Karpas-422 (cell line): ENCODE results near the gene UBE3B. TPM values are rescaled to one million over a fixed set of nuclear protein-coding genes. Genes with fewer than 3 reads are reported as not detected.

Source experiments
- DNase-seq: peaks from one replicate; pipeline ENCODE4 v3.0.0-alpha.2; 2015
- H2AFZ ChIP-seq: fragments of 200-600 bp; sonication (generic); 2 replicates; pipeline ENCODE4 v1.6.1; 2014; ENCODE audit warnings: antibody characterized with exemption, low read length, mixed read lengths
- H3K27ac ChIP-seq: fragments of 200-600 bp; sonication (generic); 2 replicates; pipeline ENCODE4 v1.5.1; 2014; ENCODE audit warnings: mild to moderate bottlenecking, low read length, moderate library complexity
- H3K27me3 ChIP-seq: fragments of 200-600 bp; sonication (generic); 2 replicates; pipeline ENCODE4 v1.6.1; 2014; ENCODE audit warnings: low read length, mixed read lengths
- H3K36me3 ChIP-seq: fragments of 200-600 bp; sonication (generic); 2 replicates; pipeline ENCODE4 v1.6.1; 2014; ENCODE audit warnings: low read length, mixed read lengths; ENCODE audit not compliant: insufficient read depth
- H3K4me1 ChIP-seq: fragments of 200-600 bp; sonication (generic); 2 replicates; pipeline ENCODE4 v1.6.1; 2014; ENCODE audit warnings: mild to moderate bottlenecking, low read length, mixed read lengths
- H3K4me2 ChIP-seq: fragments of 200-600 bp; sonication (generic); 2 replicates; pipeline ENCODE4 v1.6.1; 2014; ENCODE audit warnings: low read length, low read depth, mild to moderate bottlenecking; ENCODE audit not compliant: poor library complexity, severe bottlenecking
- H3K4me3 ChIP-seq: fragments of 200-600 bp; sonication (generic); 2 replicates; pipeline ENCODE4 v1.5.1; 2014; ENCODE audit warnings: mild to moderate bottlenecking, antibody characterized with exemption, low read length, mixed read lengths
- H3K79me2 ChIP-seq: fragments of 200-600 bp; sonication (generic); 2 replicates; pipeline ENCODE4 v1.6.1; 2014; ENCODE audit warnings: mild to moderate bottlenecking, low read length, mixed read lengths
- H3K9ac ChIP-seq: fragments of 200-600 bp; sonication (generic); 2 replicates; pipeline ENCODE4 v1.6.0; 2014; ENCODE audit warnings: low read length
- H3K9me2 ChIP-seq: fragments of 200-600 bp; sonication (generic), shearing (Covaris generic); replicated peaks from 2 replicates; pipeline ENCODE4 v1.6.0; 2014; ENCODE audit warnings: mild to moderate bottlenecking, low read length, moderate library complexity; ENCODE audit not compliant: insufficient read depth
- H3K9me3 ChIP-seq: fragments of 300-700, 200-600 bp; sonication (generic); 2 replicates; pipeline ENCODE4 v1.6.1; 2014; ENCODE audit warnings: low read length, mixed read lengths
- H4K20me1 ChIP-seq: fragments of 200-600 bp; sonication (generic); 2 replicates; pipeline ENCODE4 v1.6.1; 2014; ENCODE audit warnings: mild to moderate bottlenecking, antibody characterized with exemption, low read length, low read depth; ENCODE audit not compliant: insufficient read depth
- total RNA-seq: library from RNA; depleted of rRNA; stranded (reverse); fragments of >200 nt; shearing (Covaris generic); gene quantifications from 2 replicates; pipeline ENCODE4 v1.2.3, GENCODE V29; 2014; ENCODE audit warnings: low replicate concordance; rRNA removed

Gene UBE3B
- total RNA-seq, 1 experiment from 2014 or later, result 23.7 TPM

DNA sequence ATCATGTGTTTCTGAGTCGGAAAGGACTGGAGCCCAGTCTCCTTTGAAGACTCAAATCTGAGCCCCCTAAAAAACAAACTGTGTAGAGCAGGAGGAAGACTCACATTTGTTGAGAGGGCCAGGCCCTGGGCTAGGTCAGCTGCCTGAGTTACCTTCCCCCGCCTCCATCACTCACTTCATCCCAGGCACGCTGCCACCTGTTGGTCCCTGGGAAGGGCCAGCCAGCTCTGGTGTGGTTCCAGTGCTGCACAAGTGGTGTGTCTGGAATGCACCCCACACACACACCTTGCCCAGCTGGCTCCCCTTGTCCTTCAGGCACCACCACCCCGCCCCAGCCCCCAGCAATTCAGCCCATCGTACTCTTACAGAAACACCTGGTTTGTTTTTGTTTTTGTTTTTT lies 105.2 kb downstream of the UBE3B start:
- Histone ChIP-seq H3K9me3 (no peaks in the 10 kb centered on the region), H3K4me3 (no peak overlapping the region), H3K9me2 (no peaks in the 10 kb centered on the region), H3K27me3 (no peaks in the 10 kb centered on the region), H4K20me1 (no peaks in the 10 kb centered on the region), H3K36me3 (peaks cover 4% of the 10 kb centered on the region; the same call in 1 of the 2 replicates), H3K9ac (no peak overlapping the region), H2AFZ (no peak overlapping the region), H3K79me2 (no peaks in the 10 kb centered on the region), H3K4me1 (no peaks in the 10 kb centered on the region), H3K4me2 (no peak overlapping the region), H3K27ac (no peak overlapping the region)
- no peak for DNase-seq

DNA sequence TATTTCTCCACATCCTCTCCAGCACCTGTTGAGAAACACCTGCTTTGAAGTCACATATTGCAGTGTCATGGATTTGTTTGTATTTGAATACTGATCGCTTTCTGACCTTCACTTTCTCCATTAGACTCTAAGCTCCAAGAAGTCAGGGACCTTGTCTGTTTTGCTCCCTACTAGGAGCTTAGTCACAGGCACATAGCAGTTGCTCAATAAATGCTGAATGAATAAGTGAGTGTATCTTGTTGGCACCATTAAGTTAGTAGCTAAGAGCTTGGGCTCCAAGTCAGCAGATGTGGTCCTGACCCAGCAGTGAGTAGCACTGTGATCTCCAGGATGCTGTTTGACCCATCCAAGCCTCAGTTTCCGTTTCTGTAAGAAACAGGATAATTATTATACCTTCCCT lies 106.3 kb downstream of the UBE3B start:
- DNase-seq, result no peak
- no peaks in the 10 kb centered on the region for H4K20me1 ChIP-seq
- H3K4me3 ChIP-seq, result no peak overlapping the region
- H3K9me2 ChIP-seq, result no peaks in the 10 kb centered on the region
- no peak overlapping the region for H3K9ac ChIP-seq
- H3K4me2 ChIP-seq, result no peak overlapping the region
- no peak overlapping the region for H2AFZ ChIP-seq
- H3K79me2 ChIP-seq, result no peaks in the 10 kb centered on the region
- H3K9me3 ChIP-seq, result no peaks in the 10 kb centered on the region
- H3K36me3 ChIP-seq, result peaks cover 3% of the 10 kb centered on the region; the same call in 1 of the 2 replicates
- no peak overlapping the region for H3K27ac ChIP-seq
- no peaks in the 10 kb centered on the region for H3K4me1 ChIP-seq
- no peaks in the 10 kb centered on the region for H3K27me3 ChIP-seq

Other genes with a start within 250 kb of the UBE3B start
- gene FOXN4, start 168.3 kb upstream of the UBE3B start, total RNA-seq, result not detected in 2 replicates
- not detected in 2 replicates for gene MYO1H, start 129.7 kb upstream of the UBE3B start, total RNA-seq
- gene KCTD10, start 334 bp upstream of the UBE3B start, total RNA-seq, result 24.4 and 29.4 TPM in 2 replicates
- 33.5 and 46.1 TPM in 2 replicates for gene MMAB, start 95.9 kb downstream of the UBE3B start, total RNA-seq
- 14.7 and 19.0 TPM in 2 replicates for gene MVK, start 96.2 kb downstream of the UBE3B start, total RNA-seq
- gene FAM222A, start 236.2 kb downstream of the UBE3B start, total RNA-seq, result 0.11 and 0.94 TPM in 2 replicates